ENCODE results near the gene KLRC2. TPM values are rescaled to one million over a fixed set of nuclear protein-coding genes. Genes with fewer than 3 reads are reported as not detected.
"Not testable (repeated sequence)": the region's sequence is repeated elsewhere in the genome, so short reads cannot be mapped to it uniquely, and the experiment has no call there.

Gene KLRC2
- total RNA-seq, 2 donors from 2014 or later: 1.4 to 1.9 TPM

DNA sequence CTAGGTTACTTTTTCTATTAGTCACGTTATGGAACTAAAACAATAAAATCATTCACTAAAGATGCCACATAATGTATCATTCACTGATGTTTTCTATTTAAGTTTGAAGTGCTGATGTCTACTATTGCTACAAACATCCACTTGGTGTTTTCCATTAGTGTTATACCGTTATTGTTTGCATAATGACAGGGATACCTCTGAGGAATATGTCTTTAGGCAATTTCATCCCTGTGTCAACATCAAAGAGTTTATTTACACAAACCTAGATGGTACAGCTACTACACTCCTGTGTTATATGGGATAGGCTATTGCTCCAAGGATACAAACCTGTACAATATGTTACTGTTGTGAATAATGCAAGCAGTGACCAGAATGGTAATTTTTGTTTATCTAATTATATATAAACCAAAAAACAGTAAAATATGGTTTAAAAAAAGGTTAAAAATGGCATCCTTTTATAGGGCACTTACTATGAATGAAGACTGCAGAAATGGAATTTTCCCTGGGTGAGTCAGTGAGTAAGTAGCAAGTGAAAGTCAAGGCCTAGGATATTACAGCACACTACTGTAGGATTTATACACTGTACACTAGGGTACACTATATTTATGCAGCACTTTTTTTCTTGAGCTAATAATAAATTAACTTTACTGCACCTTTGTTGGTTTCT lies 3.9 kb upstream of the KLRC2 start:
- not testable (repeated sequence) for H3K4me1 Mint-ChIP-seq (ENCODE audit: low read depth); H3K36me3 Mint-ChIP-seq (ENCODE audit: insufficient read depth in 2 of 2); DNase-seq; ATAC-seq (replicated peaks in 1 of 2); H3K27me3 Mint-ChIP-seq (ENCODE audit: low read depth); H3K4me3 Mint-ChIP-seq; H3K9me3 Mint-ChIP-seq; H3K27ac Mint-ChIP-seq

- H3K4me1 Mint-ChIP-seq (ENCODE audit: low read depth); H3K9me3 Mint-ChIP-seq; H3K27me3 Mint-ChIP-seq (ENCODE audit: low read depth); DNase-seq; H3K36me3 Mint-ChIP-seq (ENCODE audit: insufficient read depth in 2 of 2); H3K4me3 Mint-ChIP-seq; H3K27ac Mint-ChIP-seq: not testable (repeated sequence)
- peak; percentile 83 to 87 for ATAC-seq (replicated peaks in 1 of 2)
Observed at GRCh38 chr12:10437601-10438000, 1.8 kb upstream of the KLRC2 start.

GRCh38 chr12:10430623-10431022 lies 5.2 kb downstream of the KLRC2 start:
- H3K27me3 Mint-ChIP-seq (ENCODE audit: low read depth); H3K4me3 Mint-ChIP-seq; H3K4me1 Mint-ChIP-seq (ENCODE audit: low read depth); H3K9me3 Mint-ChIP-seq; DNase-seq; H3K27ac Mint-ChIP-seq; H3K36me3 Mint-ChIP-seq (ENCODE audit: insufficient read depth in 2 of 2): not testable (repeated sequence)
- peak; percentile 85 to 93 for ATAC-seq (replicated peaks in 1 of 2)

GRCh38 chr12:10425938-10426337 lies 9.9 kb downstream of the KLRC2 start:
- not testable (repeated sequence) for H3K4me1 Mint-ChIP-seq (ENCODE audit: low read depth); H3K4me3 Mint-ChIP-seq; H3K36me3 Mint-ChIP-seq (ENCODE audit: insufficient read depth in 2 of 2); H3K27me3 Mint-ChIP-seq (ENCODE audit: low read depth); H3K9me3 Mint-ChIP-seq; H3K27ac Mint-ChIP-seq; ATAC-seq (replicated peaks in 1 of 2); DNase-seq

GRCh38 chr12:10424260-10424899 lies 11.4 kb downstream of the KLRC2 start:
- not testable (repeated sequence) for H3K36me3 Mint-ChIP-seq (ENCODE audit: insufficient read depth in 2 of 2); ATAC-seq (replicated peaks in 1 of 2); H3K27ac Mint-ChIP-seq; H3K4me1 Mint-ChIP-seq (ENCODE audit: low read depth); H3K27me3 Mint-ChIP-seq (ENCODE audit: low read depth); H3K9me3 Mint-ChIP-seq; DNase-seq; H3K4me3 Mint-ChIP-seq

- not testable (repeated sequence) for H3K27ac Mint-ChIP-seq; DNase-seq; H3K9me3 Mint-ChIP-seq; H3K36me3 Mint-ChIP-seq (ENCODE audit: insufficient read depth in 2 of 2); H3K4me3 Mint-ChIP-seq; H3K4me1 Mint-ChIP-seq (ENCODE audit: low read depth); H3K27me3 Mint-ChIP-seq (ENCODE audit: low read depth)
- ATAC-seq (replicated peaks in 1 of 2): peak; percentile 94 to 97
Observed at GRCh38 chr12:10422159-10422558, 13.7 kb downstream of the KLRC2 start.

- not testable (repeated sequence) for DNase-seq; H3K4me1 Mint-ChIP-seq (ENCODE audit: low read depth); H3K27me3 Mint-ChIP-seq (ENCODE audit: low read depth); H3K9me3 Mint-ChIP-seq; H3K36me3 Mint-ChIP-seq (ENCODE audit: insufficient read depth in 2 of 2)
- ATAC-seq (replicated peaks in 1 of 2): peak in 1 of 2 donors; percentile 46
- peak within 1 kb of the TSS; percentile 48 to 79 for H3K4me3 Mint-ChIP-seq
- H3K27ac Mint-ChIP-seq: peak within 1 kb of the TSS; percentile 70
Observed at GRCh38 chr12:10420334-10420733, 15.5 kb downstream of the KLRC2 start, which contains the start of gene KLRC3. Gene KLRC3 (minus strand): TSS chr12:10420595. CDS start chr12:10420550, 45 bp downstream.

DNA sequence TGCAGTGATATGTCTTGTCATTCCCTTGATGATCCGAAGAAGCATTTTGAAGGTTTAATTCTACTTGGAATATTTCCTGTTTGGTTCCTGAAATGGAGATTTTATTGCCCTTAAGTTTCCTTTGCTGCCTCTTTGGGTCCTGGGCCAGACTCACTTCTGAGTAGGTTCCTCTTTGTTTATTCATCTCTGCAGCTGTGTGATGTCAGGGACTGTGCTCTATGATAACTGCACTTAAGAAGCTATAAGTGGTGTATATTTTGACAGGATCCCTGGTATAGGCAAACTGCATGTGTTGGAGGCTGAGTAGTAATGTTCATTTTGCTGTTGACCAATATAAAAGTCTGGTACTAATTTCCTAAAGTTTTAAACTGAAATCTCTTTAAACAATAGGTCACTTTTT lies 26.4 kb downstream of the KLRC2 start, which contains the start of gene KLRC4:
Gene KLRC4, minus strand, starts transcription at position 366 of the 400 bp plus-strand sequence. Its CDS starts 182 bp downstream, at position 184.
- H3K27me3 Mint-ChIP-seq (ENCODE audit: low read depth): peaks cover 7% of the 10 kb centered on the region
- peaks cover 6% of the 10 kb centered on the region for H3K4me1 Mint-ChIP-seq (ENCODE audit: low read depth)
- H3K4me3 Mint-ChIP-seq: peak within 1 kb of the TSS; percentile 66 to 83
- ATAC-seq (replicated peaks in 1 of 2): peak; percentile 82 to 84
- DNase-seq: no peak
- H3K9me3 Mint-ChIP-seq: no peaks in the 10 kb centered on the region
- peaks cover 0 to 4% of the 10 kb centered on the region in 2 donors for H3K36me3 Mint-ChIP-seq (ENCODE audit: insufficient read depth in 2 of 2)
- H3K27ac Mint-ChIP-seq: peak within 1 kb of the TSS; percentile 82

- H3K4me3 Mint-ChIP-seq: peak overlapping the region; percentile 66 to 83
- H3K27ac Mint-ChIP-seq: peak overlapping the region; percentile 82
- peaks cover 0 to 4% of the 10 kb centered on the region in 2 donors for H3K36me3 Mint-ChIP-seq (ENCODE audit: insufficient read depth in 2 of 2)
Observed at GRCh38 chr12:10408842-10409241, 27.0 kb downstream of the KLRC2 start.

GRCh38 chr12:10406725-10407124 lies 29.1 kb downstream of the KLRC2 start:
- peak overlapping the region; percentile 61 to 69 for H3K4me3 Mint-ChIP-seq
- peak overlapping the region; percentile 3 for H3K27ac Mint-ChIP-seq
- DNase-seq (no peak), ATAC-seq (replicated peaks in 1 of 2) (peak in 1 of 2 donors; percentile 21)
- H3K9me3 Mint-ChIP-seq: no peaks in the 10 kb centered on the region
- H3K27me3 Mint-ChIP-seq (ENCODE audit: low read depth): peaks cover 7% of the 10 kb centered on the region
- peaks cover 6% of the 10 kb centered on the region for H3K4me1 Mint-ChIP-seq (ENCODE audit: low read depth)
- peaks cover 2 to 4% of the 10 kb centered on the region in 2 donors for H3K36me3 Mint-ChIP-seq (ENCODE audit: insufficient read depth in 2 of 2)

More at GRCh38 chr12:10408842-10409241, 27.0 kb downstream of the KLRC2 start:
- no peak for ATAC-seq (replicated peaks in 1 of 2)
- Mint-ChIP-seq H3K4me1 (ENCODE audit: low read depth) (peaks cover 6% of the 10 kb centered on the region), H3K27me3 (ENCODE audit: low read depth) (peaks cover 7% of the 10 kb centered on the region), H3K9me3 (no peaks in the 10 kb centered on the region)
- DNase-seq: no peak

DNA sequence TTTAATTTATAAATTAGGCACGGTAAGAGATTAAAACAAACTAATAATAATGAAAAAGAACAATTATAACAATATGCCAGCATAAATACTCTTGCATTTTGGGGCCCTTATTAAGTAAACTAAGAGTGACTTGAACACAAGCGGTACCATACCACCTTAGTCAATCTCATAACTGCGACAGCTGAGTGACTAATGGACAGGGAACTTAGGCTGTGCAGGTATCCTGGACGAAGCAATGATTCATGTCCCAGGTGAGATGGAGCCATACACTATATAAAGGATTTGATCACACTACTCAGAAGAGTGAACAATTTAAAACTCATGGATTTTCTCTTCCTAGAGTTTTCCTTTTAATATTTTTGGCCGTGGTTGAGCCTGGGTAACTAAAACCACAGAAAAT lies 30.5 kb downstream of the KLRC2 start:
- Mint-ChIP-seq H3K27ac (peak overlapping the region; percentile 33), H3K36me3 (ENCODE audit: insufficient read depth in 2 of 2) (peaks cover 2 to 5% of the 10 kb centered on the region in 2 donors), H3K27me3 (ENCODE audit: low read depth) (peaks cover 7% of the 10 kb centered on the region), H3K4me3 (peak overlapping the region in 1 of 2 donors; percentile 43), H3K9me3 (no peaks in the 10 kb centered on the region), H3K4me1 (ENCODE audit: low read depth) (peaks cover 6% of the 10 kb centered on the region)
- ATAC-seq (replicated peaks in 1 of 2) (peak; percentile 51 to 55), DNase-seq (no peak)

- no peak for DNase-seq
- Mint-ChIP-seq H3K4me3 (peak overlapping the region in 1 of 2 donors; percentile 52), H3K27ac (no peak overlapping the region), H3K4me1 (ENCODE audit: low read depth) (peaks cover 11% of the 10 kb centered on the region), H3K9me3 (no peaks in the 10 kb centered on the region), H3K36me3 (ENCODE audit: insufficient read depth in 2 of 2) (peaks cover 2 to 8% of the 10 kb centered on the region in 2 donors), H3K27me3 (ENCODE audit: low read depth) (peaks cover 7% of the 10 kb centered on the region)
- ATAC-seq (replicated peaks in 1 of 2): no peak
Observed at GRCh38 chr12:10404798-10405197, 31.0 kb downstream of the KLRC2 start.

- ATAC-seq (replicated peaks in 1 of 2) (no peak), DNase-seq (no peak)
- H3K36me3 Mint-ChIP-seq (ENCODE audit: insufficient read depth in 2 of 2): peaks cover 5 to 6% of the 10 kb centered on the region in 2 donors
- H3K4me1 Mint-ChIP-seq (ENCODE audit: low read depth): peaks cover 12% of the 10 kb centered on the region
- peak overlapping the region; percentile 27 to 51 for H3K4me3 Mint-ChIP-seq
- peaks cover 3% of the 10 kb centered on the region for H3K27me3 Mint-ChIP-seq (ENCODE audit: low read depth)
- peak overlapping the region; percentile 0 for H3K27ac Mint-ChIP-seq
- H3K9me3 Mint-ChIP-seq: peaks cover 0 to 2% of the 10 kb centered on the region in 2 donors
Observed at GRCh38 chr12:10400829-10401228, 35.0 kb downstream of the KLRC2 start.
